Globus pallidus (tissue), 1 donor: Measurements from ENCODE around the gene KIRREL3.

Source experiments
- DNase-seq: peaks from one replicate; pipeline ENCODE4 v3.0.0-alpha.2; 2015; ENCODE audit warnings: low spot score

The KIRREL3 gene

GRCh38 chr11:126599217-126599897 lies 401.2 kb downstream of the KIRREL3 start:
- no peak for DNase-seq

- no peak for DNase-seq
These were observed 402.0 kb downstream of the KIRREL3 start for GRCh38 chr11:126598344-126599216.

- no peak for DNase-seq
These were observed 403.5 kb downstream of the KIRREL3 start for GRCh38 chr11:126597041-126597440.

DNA sequence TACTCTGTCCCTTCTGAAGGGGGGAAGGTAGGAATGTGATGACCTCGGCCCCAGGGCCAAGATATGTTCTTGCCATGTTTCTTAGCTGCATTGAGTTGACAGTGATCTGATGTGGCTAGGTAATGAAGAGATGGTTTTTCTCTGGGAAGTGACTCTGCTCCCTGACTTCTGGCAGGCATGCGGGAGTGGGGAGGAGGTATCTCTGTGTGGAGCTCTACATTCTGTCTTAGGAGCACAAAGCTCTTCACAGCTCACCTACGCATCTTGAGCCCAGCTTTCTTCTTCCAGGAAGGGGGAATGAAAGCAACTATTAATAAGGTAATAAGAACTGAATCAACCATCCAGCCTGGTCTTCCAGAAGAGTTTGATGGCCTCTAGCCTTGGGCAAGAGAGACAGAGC lies 404.1 kb downstream of the KIRREL3 start:
- DNase-seq: no peak

DNA sequence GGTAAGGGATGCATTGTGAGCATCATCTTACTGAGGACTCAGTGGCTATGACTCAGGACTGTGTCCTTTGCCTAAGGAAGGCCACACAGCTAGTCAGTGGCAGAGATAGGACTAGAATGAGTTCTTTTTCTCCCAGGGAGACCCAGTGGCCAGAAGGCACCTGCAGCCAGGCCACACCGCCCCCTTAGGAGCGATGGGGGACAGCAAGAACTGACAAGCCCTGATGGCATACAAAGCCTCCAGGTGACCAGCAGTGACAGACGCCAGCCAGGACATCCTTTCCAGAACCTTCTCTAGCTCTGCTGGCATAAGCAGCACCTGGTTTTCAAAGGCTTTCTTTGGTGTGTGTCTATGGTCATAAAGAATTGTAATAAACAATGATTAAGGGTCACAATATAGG lies 405.0 kb downstream of the KIRREL3 start:
- DNase-seq: no peak

DNA sequence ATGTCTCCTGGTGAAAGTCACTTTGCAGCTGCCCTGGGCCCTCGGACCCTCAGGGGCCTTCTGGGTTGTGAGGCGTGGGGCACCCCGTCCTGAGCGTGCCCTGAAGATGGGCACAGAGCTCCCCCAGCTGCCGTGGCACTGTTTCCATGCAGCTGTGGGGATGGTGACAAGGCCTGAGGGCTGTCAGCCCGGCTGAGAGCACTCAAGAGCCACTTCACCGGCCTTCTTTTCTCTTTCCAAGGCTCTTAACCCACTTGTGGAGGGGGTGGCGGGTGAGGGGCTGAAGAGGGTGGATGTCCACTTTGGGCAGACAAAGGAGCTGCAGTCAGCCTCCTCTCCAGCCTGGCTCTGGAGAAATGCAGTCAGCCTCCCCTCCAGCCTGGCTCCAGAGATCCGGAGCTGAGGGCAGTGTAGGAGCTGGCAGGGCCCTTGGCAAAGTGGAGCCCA lies 405.6 kb downstream of the KIRREL3 start:
- no peak for DNase-seq

DNA sequence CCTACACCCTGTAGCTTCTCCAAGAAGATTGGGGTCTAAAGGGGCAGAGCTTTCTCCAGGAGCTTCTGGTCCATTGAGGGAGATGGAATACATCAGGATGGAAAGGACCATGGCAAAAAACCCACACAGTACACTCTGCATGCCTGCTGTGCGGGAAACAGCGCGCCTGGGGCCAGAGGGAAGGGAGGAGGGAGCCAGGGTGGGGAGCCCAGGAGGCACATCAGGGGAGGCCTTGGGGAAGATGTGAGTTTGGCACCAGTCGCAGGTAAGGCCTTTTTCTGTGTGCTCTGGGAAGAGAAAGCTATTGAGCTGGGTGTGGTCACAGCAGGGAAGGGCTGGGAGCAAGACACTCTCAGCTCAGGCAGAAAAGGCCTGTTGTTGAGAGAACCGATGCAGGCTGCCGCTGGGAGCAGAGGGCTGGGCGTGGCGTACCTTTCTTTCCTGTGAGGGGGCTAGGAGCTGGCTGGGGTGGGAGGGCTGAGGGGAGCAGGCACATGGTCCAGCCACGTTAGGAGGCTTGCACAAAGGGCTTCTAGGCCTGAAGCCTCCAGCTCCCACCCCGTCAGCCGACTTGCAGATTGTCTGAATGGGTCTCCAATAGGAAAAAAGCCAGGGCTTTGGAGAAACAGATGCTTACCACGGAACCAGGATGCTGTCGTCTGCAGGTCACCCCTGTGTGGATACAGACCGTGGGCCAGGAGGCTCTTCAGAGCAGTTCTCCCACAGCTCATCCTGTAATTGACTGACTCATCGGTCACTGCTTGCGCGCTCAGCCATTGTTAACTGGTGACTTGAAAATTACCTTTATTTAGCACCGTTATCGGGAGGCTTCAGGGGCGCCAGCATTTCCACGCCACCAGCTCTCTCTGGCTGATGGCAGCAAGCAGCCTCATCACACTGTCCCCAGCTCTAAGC lies 407.8 kb downstream of the KIRREL3 start:
- DNase-seq: no peak

GRCh38 chr11:126591966-126592489 lies 408.5 kb downstream of the KIRREL3 start:
- no peak for DNase-seq

DNA sequence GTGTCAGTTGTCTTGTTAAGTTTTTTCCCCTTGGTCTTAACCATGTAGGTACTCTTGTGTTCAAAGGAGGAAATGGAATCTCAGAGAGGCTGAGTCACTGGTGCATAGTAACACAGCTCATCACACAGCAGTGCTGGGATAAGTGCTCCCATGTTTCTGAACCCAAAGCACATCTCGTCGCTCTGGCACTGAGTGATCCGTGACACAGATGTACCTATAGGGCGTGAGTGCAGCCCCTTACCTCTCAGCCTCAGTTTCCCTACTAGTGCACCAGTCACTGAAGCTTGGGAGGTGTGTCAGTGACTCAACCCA lies 411.1 kb downstream of the KIRREL3 start:
- DNase-seq: no peak

GRCh38 chr11:126588630-126589491 lies 411.7 kb downstream of the KIRREL3 start:
- DNase-seq: no peak

DNA sequence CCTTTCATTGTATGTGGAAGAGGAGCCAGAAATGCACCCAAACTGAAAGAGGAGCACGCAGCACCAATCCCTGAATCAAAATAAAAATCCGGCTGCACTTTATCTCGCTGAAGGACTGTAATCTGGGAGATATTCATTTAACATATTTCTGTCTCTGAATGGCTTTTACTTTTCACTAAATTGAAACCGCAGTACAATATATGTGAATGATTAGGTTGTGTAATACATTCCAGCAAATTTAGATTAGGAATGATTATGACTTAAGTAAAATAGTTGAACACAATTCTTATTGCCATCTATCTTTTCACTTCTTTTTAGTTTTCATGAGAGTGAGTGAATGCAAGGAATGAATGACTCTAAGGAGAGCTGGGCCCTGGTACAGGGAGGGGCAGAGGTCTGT lies 413.0 kb downstream of the KIRREL3 start:
- no peak for DNase-seq

- DNase-seq: no peak
These were observed 414.6 kb downstream of the KIRREL3 start for GRCh38 chr11:126585774-126586491.

DNA sequence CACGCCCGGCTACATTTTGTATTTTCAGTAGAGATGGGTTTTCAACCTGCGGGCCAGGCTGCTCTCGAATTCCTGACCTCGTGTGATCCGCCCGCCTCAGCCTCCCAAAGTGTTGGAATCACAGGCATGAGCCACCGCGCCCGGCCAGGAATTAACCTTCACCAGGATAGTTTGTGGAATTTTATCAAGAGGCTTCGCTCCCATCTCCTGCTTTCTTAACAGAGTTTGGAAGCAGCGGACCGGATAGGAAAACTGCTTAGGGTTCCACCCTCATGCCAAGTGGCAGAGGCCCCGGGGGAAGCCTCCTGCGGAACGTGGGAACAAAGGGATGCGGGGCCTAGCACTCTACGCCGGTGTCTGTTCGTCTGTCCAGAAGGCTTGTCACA lies 415.2 kb downstream of the KIRREL3 start:
- no peak for DNase-seq

DNA sequence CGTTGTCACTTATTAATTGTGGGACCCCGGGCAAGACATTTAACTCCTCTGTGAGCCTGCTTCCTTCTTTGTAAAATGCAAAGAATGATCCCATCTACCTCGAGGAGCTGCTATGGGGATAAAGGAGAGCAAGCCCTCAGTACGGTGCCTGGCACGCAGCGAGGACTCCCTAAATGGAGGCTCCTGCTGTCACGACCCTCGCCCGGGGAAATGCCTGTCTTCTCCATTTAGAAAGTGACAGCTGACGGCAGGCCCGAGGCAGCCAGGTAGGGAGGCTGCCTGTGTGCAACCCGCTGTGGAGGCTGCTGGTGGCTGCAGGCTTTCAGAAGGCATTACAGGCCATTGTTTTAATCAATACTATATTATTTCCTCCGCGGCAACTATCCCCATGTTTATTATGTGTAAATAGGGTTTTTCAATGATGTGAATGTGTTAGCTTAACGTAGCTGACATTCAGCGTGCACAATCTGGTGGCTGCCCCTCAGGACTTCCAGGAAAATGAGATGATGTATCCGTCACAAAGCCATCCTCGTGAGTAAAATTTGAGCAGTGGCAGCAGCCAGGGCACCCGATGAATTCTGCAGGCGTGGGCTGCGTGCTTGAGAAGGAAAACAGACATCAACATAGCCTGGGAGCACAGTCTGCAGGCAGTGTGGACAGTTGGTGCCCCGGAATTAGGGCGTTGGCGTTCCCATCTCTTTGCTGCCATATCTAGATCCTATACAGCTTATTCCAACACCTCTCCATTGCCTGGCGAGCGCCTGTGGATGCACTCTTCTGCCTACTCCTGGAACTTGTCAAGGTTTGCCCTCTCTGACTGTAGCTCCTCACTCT lies 416.8 kb downstream of the KIRREL3 start:
- DNase-seq: no peak

DNA sequence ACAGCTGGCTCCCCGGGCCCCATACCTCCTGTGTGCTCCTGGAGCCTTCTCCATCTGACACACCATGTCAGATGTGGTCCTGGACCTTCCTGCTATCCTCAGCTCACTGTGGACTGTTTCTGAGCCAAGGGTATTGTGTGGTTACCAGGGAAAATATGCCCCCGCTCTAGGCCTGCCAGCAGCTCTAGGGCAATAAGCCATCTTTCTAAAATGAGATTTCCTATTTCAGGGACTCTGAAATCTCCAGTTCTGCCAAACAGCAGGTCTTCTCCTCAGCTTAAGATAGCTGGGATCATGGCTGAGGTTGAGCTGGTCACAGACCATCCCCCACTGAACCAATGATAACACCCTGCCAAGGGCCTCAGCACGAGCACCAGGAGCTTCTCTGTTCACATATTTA lies 417.5 kb downstream of the KIRREL3 start:
- no peak for DNase-seq

GRCh38 chr11:126581871-126582648 lies 418.5 kb downstream of the KIRREL3 start:
- no peak for DNase-seq

- no peak for DNase-seq
These were observed 422.1 kb downstream of the KIRREL3 start for GRCh38 chr11:126578426-126578825.

DNA sequence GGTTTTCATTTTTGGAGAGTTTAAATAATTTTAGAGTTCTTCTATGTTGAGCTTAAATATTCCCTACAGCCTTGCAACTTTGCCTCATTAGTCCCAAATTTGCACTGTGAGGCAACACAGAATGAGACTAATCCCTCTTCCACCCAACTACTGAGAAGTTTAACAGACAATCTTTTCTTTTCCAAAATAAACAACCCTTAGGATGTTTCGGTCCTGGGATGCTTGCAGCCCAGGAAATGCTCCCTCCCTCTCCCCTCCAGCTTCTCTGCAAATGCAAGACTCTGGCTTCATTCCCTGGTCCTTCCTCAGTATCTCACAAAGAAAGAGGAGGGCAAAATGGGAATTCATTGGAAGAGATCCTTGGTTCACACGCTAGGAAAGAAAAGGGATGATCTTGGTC lies 422.5 kb downstream of the KIRREL3 start:
- DNase-seq: no peak

DNA sequence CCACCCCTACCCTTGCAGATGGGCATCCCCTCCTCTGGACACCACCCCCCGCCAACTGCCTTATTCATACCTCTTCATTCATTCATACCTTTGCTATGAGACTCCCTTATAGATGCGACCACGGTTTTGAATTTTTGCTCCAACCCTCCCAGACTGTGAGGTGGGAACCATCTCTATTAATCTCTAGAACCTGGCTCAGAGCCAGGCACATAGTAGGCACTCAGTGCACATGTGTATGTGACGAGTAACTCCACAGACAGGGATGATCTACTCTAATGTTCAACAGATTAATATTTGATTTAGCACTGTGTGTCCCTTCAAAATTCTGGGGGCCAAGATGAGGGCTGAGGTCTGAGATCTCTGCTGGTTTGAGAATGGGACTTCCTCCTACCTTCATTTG lies 424.7 kb downstream of the KIRREL3 start:
- DNase-seq: no peak
